Occipital lobe (tissue), 2 donors: ENCODE results near the gene GIMD1. TPM values are rescaled to one million over a fixed set of nuclear protein-coding genes. Genes with fewer than 3 reads are reported as not detected.
"Not testable (repeated sequence)": the region's sequence is repeated elsewhere in the genome, so short reads cannot be mapped to it uniquely, and the experiment has no call there.

Experiments used
- DNase-seq: peaks from one replicate; lab custom pipeline; 2025; lab: John Stamatoyannopoulos, UW
- total RNA-seq: library from RNA; depleted of rRNA; stranded (reverse); fragments of >200 nt; gene quantifications from one replicate; pipeline ENCODE4 v1.2.3, GENCODE V29; 2014

Gene GIMD1
- not detected for total RNA-seq

DNA sequence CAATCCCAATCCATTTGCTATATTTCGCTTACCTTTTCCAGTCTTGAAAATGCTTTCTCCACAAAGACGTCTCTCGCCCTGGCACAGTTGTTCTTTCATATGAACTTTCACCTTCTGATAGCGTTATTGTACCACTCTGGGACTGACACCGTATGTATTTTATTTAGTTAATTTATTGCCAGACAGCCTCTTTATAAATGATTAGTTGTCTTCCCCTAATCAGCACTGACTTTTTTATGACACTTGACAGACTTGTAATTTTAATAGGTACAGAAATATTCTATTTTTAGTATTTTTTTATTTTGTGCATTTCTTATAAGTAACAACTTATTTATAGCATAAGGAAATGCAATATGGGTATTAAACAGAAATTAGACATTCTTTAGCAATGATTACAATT is at the start of gene GIMD1:
Gene GIMD1 (minus strand): TSS at position 101 of the 400 bp plus-strand sequence. CDS start 1,343 bp downstream, outside the sequence.
- no peak for DNase-seq

DNA sequence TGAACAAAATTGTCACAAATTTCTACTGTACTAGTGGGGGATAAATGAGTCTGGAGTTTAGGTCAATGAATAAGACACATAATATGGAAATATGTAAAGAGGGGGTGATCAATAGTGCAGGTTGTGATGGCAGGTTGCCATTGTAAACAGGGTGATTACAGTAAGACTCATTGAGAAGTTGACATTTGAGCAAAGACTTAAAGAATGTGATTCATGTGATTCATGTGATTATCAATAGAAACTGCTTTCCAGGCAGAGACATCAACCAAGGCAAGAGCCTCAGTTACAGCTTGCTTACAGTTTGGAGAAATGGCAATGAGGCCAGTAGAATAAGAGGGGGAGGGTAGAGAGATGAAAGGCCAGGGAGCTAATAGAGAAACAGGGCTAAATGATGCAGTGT is 45.8 kb upstream of the GIMD1 start:
- no peak for DNase-seq

DNA sequence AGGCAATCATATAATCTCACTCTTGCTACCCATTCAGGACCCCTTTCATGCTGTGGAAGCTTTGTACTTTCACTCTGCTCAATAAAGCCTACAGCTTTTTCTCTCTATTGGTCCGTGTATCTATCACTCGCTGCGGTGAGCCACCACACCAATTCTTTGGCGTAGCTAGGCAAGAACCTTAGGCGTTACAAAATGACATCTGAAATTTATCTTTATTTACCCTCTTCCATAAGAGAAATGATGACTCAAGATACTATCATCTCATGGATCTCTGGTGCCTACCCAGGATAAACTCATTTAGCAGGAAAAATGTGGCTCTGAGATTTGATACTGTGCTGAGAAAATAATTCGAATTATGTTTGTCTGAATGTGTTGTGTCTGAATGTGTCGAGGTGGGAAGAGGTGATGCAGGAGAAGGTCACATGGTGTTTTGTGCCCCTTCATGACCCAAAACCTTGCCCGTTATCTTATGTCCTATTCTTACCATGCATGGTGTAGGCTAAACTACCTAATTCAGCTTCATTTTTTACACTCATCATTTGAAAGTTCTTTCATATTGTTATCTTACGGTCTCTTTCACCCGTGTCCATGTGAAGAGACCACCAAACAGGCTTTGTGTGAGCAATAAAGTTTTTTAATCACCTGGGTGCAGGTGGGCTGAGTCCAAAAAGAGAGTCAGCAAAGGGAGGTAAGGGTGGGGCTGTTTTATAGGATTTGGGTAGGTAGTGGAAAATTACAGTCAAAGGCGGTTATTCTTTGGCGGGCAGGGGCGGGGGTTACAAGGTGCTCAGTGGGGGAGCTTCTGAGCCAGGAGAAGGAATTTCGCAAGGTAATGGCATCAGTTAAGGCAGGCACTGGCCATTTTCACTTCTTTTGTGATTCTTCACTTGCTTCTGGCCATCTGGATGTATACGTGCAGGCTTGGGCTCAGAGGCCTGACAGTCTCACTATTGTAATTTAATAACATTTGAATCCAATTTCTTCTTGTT is 41.6 kb upstream of the GIMD1 start:
- DNase-seq, result no peak

DNA sequence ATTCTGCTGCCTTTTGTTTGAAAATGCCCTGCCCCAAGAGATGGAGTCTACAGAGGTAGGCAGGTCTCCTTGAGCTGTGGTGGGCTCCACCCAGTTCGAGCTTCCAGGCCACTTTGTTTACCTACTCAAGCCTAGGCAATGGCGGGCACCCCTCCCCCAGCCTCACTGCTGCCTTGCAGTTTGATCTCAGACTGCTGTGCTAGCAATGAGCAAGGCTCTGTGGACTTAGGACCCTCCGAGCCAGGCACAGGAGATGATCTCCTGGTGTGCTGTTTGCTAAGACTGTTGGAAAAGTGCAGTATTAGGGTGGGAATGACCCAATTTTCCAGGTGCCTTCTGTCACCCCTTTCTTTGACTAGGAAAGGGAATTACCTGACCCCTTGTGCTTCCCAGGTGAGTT is 39.4 kb upstream of the GIMD1 start:
- not testable (repeated sequence) for DNase-seq

DNA sequence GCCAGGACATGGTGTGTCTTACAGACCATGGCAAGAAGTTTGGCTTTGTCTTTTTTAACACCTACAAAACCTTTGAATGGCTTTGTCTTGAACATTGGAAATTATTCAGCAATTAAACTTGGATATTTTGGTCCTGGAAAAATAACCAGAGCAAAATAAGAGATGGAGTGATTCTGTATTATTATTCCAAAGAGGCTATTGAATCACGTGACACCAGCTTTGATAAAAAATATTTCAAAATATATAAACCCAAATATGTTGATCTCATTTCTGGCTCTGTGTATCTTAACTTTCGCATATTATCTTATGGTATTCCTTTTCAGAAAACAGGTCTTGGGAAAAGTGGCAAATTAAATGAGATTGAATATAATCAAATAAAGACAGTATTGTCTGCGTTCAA is 32.6 kb upstream of the GIMD1 start:
- DNase-seq, result no peak

DNA sequence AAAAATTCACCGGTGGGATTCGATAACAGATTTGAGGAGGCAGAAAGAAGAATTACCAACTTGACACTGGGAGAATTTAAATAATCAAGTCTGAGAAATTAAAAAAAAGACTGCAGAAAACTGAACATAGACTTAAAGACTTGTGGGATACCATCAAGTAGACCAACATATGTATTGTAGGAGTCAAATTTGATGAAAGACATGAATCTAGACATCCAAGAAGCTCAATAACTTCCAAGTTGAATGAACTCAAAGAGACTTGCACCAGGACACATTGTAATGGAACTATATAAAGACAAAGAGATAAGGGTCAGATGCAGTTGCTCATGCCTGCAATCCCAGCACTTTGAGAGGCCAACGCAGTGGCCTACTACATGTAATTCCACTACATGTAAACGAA is 30.3 kb upstream of the GIMD1 start:
- DNase-seq, result not testable (repeated sequence)

DNA sequence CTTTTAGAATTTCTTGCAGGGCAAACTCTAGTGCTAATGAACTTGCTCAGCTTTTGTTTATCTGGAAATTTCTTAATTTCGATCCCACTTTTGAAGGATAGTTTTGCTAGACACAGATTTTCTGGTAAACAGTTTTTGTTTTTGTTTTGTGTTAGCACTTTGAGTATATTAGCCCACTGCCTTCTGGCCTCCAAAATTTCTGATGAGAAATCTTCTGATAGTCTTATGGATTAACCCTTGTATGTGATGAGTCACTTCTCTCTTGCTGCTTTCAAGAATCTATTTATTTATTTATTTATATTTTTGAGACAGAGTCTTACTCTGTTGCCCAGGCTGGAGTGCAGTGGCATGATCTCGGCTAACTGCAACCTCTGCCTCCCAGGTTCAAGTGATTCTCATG is 27.0 kb upstream of the GIMD1 start:
- no peak for DNase-seq

DNA sequence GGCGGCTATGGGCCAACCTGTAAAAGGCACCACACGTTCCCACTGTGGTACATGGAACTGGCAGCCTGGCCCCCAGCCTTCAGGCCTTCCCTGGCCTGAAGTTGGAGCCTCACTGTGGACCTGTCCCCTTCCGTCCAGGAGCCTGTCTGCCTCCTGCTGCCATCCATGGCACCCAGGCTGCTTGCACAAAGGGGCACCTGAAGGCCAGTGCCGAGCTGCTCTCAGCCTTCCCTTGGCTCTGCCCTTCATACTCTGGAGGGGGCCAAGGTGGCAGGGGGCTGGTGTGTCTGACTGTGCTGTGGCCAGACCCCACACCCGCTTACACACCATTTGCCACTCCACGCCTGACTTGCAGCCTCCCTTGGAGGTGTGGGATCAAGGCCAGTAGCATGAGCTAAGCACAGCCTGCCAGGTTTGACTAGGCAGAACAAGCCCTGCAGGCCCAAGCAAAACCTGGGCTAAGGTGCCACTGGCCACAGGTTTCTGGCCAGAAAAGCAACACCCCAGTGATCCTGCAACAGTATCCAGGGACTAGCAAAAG is 17.3 kb upstream of the GIMD1 start:
- DNase-seq, result no peak

DNA sequence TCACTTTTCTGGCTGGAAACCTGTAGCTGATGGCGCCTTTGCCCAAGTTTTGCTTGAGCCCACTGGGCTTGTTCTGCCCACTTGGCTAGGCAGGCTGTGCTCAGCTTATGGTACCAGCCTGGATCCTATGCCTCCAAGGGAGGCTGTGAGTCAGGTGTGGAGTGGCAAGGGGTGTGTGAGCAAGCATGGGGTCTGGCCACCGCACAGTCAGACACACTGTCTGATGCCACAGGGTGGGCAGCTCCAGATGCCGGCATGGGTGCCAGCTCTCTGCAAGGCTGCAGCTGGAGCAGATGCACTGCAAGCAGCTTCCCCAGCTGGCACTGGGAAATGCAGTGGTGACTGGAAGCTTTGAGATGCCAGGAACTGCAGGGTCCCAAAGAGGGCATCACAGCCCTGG is 16.3 kb upstream of the GIMD1 start:
- DNase-seq, result no peak

DNA sequence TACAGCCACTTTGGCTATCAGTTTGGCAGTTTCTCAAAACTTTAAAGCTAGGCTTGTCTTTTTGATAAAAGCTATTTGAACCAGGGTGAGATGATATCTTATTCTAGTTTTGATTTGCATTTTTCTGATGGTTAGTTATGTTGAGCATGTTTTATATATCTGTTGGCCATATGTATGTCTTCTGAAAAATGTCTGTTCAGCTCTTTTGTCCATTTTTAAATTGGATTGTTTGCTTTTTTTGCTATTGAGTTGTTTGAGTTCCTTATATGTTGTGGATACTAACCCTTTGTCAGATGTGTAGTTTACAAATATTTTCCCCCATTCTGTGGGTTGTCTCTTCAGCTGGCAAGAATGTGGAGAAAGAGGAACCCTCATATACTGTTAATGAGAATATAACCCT is 11.6 kb upstream of the GIMD1 start:
- no peak for DNase-seq

DNA sequence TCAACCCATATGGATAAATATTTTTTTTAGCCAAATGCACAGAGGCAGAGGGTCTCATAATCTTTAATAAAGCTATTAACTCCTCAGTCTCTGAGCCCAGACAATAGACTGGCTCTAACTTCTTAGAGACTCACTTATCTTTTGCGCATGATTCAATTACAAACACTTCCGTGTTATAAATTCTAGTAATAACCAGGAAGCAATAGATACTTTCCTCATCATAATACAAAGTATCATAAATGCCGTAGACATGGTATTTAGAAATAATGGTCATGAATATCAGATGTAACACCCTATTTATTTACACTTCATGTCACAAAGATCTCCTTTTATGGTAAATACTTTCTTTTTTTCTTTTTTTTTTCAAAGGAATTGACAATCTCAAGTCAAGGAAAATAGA is 4.4 kb upstream of the GIMD1 start:
- no peak for DNase-seq

DNA sequence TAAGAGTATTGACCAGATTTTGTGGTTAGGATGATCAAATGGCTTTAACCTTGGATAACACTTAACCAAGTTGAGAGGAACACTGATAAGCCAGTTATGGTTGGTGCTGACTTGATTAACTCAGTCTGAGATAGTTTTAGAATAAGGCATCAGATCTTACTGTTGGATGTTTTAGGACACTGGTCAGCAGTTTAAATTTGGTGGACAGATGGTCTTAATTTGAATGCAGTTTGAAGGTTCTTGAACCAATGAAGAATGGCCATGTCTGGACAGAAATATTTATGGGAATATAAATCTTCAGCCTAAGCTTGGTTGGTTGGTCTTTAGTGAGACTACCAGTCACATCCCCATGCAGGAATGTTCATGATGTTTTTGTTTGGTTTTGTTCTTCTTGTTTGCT is 2.6 kb upstream of the GIMD1 start:
- no peak for DNase-seq

DNA sequence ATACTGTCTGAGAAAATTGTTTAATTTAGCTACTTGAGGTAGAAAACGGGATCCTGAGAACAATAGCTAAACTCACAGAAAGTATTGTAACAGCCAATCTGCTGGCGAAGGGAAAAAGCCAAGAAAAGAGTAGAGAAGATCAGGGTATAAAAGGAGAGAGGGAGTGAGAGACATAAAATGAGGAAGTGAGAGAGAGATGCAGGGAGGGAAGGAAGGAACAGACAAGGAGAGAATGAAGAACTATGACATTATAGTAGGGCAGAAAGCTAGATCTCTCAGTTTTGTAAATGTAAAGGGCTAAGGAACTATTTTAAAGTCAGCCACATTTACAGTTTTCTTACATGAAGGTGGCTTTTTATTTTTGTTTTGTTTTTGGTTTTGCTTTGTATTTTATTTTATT is 1.6 kb upstream of the GIMD1 start:
- no peak for DNase-seq

DNA sequence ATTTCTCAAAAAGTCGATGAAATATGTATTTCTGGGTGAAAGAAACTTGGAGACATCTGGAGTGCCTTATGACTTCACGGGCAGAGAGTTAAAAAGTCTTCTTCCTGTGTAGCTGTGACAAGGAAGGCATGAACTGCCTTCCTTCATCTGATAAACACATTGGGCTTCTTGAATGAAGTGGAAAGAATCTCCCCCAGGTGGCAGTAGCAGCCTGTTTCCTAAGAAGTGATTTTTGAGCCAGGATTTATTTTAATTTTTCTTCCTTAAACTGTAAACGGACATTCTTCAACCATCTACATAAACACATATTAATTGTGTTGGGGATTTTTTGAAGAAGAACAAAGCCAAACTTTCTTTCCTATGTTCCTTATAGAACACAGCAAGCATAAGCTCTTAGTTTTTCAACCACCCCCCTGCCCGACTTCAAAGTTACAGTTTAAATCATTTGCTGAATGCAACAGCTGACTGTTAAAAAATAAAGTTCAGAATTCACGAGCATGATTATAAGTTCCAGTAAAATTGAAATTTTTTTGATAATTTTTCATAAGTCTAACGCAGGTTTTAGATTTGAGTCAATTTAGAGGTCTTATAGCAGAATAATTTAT is 980 bp upstream of the GIMD1 start:
- no peak for DNase-seq

DNA sequence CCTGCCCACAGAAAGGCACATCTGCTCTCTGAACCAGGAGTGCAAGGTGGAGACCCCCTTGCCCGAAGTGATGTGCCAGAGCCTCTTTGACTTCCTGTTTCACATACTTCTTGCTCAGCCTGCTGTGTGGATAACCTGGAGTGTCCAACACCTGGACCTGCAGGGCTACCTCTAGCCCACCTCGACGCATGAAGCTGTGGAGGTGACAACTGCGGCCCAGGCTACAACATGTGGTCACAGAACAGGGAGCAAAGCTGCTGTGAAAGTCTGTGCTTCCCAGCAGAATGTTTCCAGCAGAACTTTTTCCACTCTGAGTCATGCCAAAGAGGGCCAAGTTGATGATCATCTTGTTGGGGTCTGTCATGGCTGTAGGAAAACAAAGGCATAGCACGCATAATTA is 1.5 kb downstream of the GIMD1 start:
- no peak for DNase-seq

DNA sequence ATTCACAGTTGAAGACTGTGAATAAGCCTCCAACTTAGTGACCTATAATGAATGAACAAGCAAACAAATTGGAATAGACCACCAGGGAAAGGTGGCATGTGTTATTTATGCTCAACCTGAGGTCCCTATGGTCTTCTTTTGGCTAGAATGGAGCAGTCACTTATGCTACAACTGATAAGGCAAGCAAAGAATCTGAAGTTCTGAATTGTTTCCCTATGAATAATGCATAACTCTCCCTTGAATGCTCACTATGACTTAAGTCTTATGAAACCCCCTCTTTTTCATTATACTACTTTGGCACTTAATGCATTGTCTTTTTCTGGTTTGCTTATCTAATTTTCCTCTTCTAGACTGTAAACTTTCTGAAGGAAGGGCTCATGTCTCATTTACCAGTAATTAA is 2.6 kb downstream of the GIMD1 start:
- no peak for DNase-seq

DNA sequence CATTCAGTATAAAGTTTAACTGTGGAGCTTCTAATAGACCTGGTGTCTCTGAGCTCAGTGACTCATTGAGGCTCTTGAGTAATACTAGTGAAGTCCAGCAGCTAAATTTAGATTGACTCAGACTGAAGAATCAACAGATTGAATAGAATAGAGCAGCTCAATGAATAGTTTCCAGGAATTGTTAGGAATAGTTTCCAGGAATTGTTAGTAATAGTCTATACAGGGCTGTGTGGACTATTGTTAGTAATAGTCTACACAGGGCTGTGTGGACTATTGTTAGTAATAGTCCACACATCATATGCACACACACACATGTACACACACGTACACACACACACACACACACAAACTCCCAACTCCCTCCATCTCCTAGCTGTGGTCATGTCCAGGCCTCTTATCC is 3.0 kb downstream of the GIMD1 start:
- no peak for DNase-seq

DNA sequence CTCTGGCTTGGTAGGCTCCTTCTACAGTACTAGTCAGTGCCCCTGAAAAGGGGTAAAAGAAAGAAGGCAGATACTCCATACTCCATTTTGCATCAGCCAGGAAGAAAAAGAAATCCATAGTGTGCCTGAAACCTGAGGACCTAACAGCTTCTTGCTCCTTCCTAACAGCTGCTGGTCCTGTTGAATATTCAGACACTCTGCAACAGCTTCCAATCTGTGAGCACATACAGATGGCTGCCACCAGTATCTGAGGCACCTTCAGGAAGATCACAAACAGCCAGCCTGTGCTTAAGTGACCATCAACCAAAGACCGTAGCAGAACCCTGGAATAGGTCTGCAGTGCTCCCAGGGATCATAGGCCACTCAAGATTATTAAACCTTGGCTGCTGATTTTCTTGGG is 4.3 kb downstream of the GIMD1 start:
- DNase-seq, result no peak

DNA sequence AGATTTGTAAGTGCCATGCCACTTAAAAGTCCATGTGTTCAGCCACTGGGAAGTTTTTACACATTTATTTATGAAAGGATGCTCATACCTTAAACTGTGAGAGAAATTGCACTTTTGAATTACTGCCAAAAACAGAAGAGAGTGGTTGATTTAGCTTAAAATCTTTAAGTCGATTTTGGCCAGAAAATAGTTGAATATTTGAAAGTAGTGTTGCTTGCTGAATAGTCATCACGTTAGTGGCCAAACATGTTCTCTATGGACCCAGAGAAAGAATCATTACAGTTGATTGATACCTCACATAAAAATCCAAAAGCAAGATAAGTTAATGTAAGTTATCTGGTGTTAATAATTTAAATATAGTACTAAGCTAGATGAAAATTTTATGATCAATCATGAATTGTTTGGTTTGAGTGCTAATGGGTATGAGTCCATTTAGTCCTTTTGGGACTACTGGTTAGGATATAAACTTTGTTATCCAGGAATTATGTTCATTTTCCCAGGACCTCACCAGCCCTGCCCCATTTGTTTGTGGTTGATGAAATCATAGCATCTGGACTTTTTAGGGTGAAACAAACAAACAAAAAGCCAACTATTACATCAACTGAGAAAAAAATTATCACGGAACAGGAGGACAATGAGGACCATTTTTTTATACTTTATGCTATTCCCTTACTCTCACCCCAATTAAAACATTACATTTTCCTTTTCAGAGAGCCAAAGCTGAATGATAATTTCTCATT is 6.3 kb downstream of the GIMD1 start:
- DNase-seq, result no peak

DNA sequence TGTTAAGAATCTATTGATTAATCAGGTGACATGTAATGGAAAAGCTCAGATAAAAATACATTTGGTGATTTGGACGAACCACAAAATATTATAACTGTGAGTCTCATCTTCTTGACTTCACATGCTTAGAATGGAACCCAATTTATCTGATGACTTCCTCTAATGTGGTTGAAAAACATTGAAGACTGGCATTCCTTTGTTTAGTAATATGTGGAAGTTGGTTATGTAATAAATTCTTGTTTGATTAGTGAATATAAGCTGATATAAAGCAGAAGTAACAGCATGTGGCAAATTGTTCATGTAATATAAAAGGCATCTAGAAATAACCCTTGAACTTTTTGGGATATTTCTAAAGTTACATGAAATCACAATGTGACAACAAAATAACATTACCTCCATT is 9.7 kb downstream of the GIMD1 start:
- DNase-seq, result no peak

DNA sequence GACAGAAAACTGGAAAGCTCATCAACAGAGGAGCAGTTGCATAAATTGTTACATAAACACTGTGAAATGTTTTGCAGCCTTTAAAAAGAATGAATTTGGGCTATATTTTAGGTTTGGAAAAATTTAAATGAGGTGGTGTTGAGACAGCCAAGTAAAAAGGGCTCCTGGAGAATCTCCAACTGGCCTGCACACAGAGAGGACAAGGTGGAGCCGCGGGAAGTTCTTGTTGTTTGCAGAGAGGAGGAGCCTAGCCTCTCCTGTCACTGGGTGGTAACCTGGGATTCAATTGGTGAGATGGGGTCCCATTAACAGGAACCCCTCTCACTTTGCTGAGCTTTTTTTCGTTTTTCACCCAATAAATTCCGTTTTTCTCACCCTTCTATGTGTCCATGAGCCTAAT is 13.4 kb downstream of the GIMD1 start:
- no peak for DNase-seq

DNA sequence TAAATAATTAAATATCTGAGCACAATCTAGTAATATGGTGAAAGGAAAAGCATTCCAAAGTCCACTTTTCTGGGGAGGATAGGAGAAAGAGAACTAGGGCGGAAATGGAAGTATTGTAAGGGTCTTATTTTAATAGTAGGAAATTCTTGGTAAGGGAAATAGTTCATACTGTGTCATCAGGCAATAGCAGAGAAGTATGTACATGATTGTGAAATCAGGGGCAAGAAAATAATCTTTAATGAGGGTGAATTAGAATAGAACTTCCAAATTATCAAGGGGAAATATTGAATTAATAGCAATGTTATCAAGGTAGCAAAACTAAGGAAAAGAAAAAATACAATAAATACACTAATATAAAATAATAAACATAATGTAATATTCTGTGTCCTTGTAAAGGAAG is 14.8 kb downstream of the GIMD1 start:
- no peak for DNase-seq
